ENCODE data around the gene MIA.
"Not testable (repeated sequence)": the region's sequence is repeated elsewhere in the genome, so short reads cannot be mapped to it uniquely, and the experiment has no call there.

Gene MIA

GRCh38 chr19:40811478-40812341 lies 36.4 kb downstream of the MIA start:
- Histone ChIP-seq H3K4me2 (peak overlapping the region; percentile 37; the same call in 1 of the 2 replicates), H3K4me1 (ENCODE audit: low read depth, poor library complexity, severe bottlenecking) (peaks cover 6% of the 10 kb centered on the region), H4K20me1 (ENCODE audit: insufficient read depth) (no peaks in the 10 kb centered on the region), H3K4me3 (IDR thresholded peaks at IDR 0.05; ENCODE audit: insufficient read depth, low read depth, low read length) (no peak overlapping the region), H2AFZ (ENCODE audit: low read depth) (peak overlapping the region; percentile 71), H3K36me3 (ENCODE audit: insufficient read depth) (no peaks in the 10 kb centered on the region), H3K27ac (no peak overlapping the region), H3K79me2 (ENCODE audit: insufficient read depth, low read depth) (no peaks in the 10 kb centered on the region), H3K9ac (peak overlapping the region; percentile 22; the same call in 1 of the 2 replicates), H3K27me3 (ENCODE audit: insufficient read depth, low read depth) (peaks cover 6% of the 10 kb centered on the region; the same call in 1 of the 2 replicates)
- TF ChIP-seq, protein P1, sequence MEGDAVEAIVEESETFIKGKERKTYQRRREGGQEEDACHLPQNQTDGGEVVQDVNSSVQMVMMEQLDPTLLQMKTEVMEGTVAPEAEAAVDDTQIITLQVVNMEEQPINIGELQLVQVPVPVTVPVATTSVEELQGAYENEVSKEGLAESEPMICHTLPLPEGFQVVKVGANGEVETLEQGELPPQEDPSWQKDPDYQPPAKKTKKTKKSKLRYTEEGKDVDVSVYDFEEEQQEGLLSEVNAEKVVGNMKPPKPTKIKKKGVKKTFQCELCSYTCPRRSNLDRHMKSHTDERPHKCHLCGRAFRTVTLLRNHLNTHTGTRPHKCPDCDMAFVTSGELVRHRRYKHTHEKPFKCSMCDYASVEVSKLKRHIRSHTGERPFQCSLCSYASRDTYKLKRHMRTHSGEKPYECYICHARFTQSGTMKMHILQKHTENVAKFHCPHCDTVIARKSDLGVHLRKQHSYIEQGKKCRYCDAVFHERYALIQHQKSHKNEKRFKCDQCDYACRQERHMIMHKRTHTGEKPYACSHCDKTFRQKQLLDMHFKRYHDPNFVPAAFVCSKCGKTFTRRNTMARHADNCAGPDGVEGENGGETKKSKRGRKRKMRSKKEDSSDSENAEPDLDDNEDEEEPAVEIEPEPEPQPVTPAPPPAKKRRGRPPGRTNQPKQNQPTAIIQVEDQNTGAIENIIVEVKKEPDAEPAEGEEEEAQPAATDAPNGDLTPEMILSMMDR (conservative IDR thresholded peaks at IDR 0.05; ENCODE audit: low read depth, low read length), result no peak

DNA sequence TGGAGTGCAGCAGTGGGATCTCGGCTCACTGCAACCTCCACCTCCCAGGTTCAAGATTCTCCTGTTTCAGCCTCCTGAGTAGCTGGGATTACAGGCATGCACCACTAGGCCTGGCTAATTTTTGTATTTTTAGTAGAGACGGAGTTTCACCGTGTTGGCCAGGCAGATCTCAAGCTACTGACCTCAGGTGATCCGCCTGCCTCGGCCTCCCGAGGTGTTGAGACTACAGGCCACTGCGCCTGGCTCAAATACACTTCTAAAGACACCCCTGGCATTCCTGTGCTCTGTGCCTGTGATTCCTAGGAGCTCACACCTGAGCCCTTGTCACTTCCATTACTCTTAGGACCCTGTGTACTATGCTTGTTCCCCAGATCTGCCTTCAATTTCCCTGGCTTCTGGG lies 37.2 kb downstream of the MIA start:
- H3K4me2 ChIP-seq; H3K27me3 ChIP-seq (ENCODE audit: insufficient read depth, low read depth): not testable (repeated sequence)

GRCh38 chr19:40813182-40813581 lies 37.9 kb downstream of the MIA start:
- Histone ChIP-seq H3K4me2 (no peak overlapping the region), H3K27me3 (ENCODE audit: insufficient read depth, low read depth) (peaks cover 6% of the 10 kb centered on the region; the same call in 1 of the 2 replicates), H4K20me1 (ENCODE audit: insufficient read depth) (no peaks in the 10 kb centered on the region), H3K79me2 (ENCODE audit: insufficient read depth, low read depth) (no peaks in the 10 kb centered on the region), H3K4me1 (ENCODE audit: low read depth, poor library complexity, severe bottlenecking) (peaks cover 12% of the 10 kb centered on the region), H3K27ac (no peak overlapping the region), H3K4me3 (IDR thresholded peaks at IDR 0.05; ENCODE audit: insufficient read depth, low read depth, low read length) (no peak overlapping the region), H2AFZ (ENCODE audit: low read depth) (no peak overlapping the region), H3K9ac (no peak overlapping the region), H3K36me3 (ENCODE audit: insufficient read depth) (no peaks in the 10 kb centered on the region)
- TF ChIP-seq, protein P1 (conservative IDR thresholded peaks at IDR 0.05; ENCODE audit: low read depth, low read length), result no peak

More for the DNA sequence above, 37.2 kb downstream of the MIA start:
- H3K4me3 ChIP-seq (IDR thresholded peaks at IDR 0.05; ENCODE audit: insufficient read depth, low read depth, low read length); H2AFZ ChIP-seq (ENCODE audit: low read depth); H3K79me2 ChIP-seq (ENCODE audit: insufficient read depth, low read depth); H4K20me1 ChIP-seq (ENCODE audit: insufficient read depth); H3K27ac ChIP-seq; H3K4me1 ChIP-seq (ENCODE audit: low read depth, poor library complexity, severe bottlenecking); H3K9ac ChIP-seq; H3K36me3 ChIP-seq (ENCODE audit: insufficient read depth): not testable (repeated sequence)

GRCh38 chr19:40815223-40815622 lies 39.9 kb downstream of the MIA start:
- Histone ChIP-seq H4K20me1 (ENCODE audit: insufficient read depth) (no peaks in the 10 kb centered on the region), H3K36me3 (ENCODE audit: insufficient read depth) (no peaks in the 10 kb centered on the region), H3K9ac (no peak overlapping the region), H2AFZ (ENCODE audit: low read depth) (no peak overlapping the region), H3K27me3 (ENCODE audit: insufficient read depth, low read depth) (peaks cover 6% of the 10 kb centered on the region; the same call in 1 of the 2 replicates), H3K4me2 (no peak overlapping the region), H3K4me3 (IDR thresholded peaks at IDR 0.05; ENCODE audit: insufficient read depth, low read depth, low read length) (no peak overlapping the region), H3K79me2 (ENCODE audit: insufficient read depth, low read depth) (no peaks in the 10 kb centered on the region), H3K27ac (no peak overlapping the region), H3K4me1 (ENCODE audit: low read depth, poor library complexity, severe bottlenecking) (peaks cover 24% of the 10 kb centered on the region)
- TF ChIP-seq, protein P1 (conservative IDR thresholded peaks at IDR 0.05; ENCODE audit: low read depth, low read length), result no peak

Measured in KMS-11 (cell line).